HL-60 (cell line): ENCODE measurements around the gene NPAS2.

Experiments
- CTCF ChIP-seq: IDR thresholded peaks from one replicate; pipeline ENCODE4 v1.5.1; 2011; ENCODE audit warnings: low read length, control low read depth, inconsistent platforms; ENCODE audit not compliant: insufficient read depth
- POLR2AphosphoS5 ChIP-seq: IDR thresholded peaks from 2 replicates; pipeline ENCODE4 v1.6.1; 2012; ENCODE audit warnings: low read depth
- REST ChIP-seq: IDR thresholded peaks from 2 replicates; pipeline ENCODE4 v1.6.1; 2012; ENCODE audit warnings: low read depth; ENCODE audit not compliant: insufficient replicate concordance

GRCh38 chr2:100954044-100954420 is 134.1 kb downstream of the NPAS2 start:
- no peak for TF ChIP-seq CTCF
- no peak for TF ChIP-seq REST
- no peak for TF ChIP-seq POLR2AphosphoS5
